HEK293T (cell line): Measurements from ENCODE around the gene NEUROD4.

Experiments
- CTBP1 ChIP-seq: fragments of 450-650 bp; IDR thresholded peaks from 2 replicates; pipeline ENCODE4 v1.6.1; 2016; ENCODE audit warnings: borderline replicate concordance
- HDGF ChIP-seq: fragments of 450-650 bp; IDR thresholded peaks from 2 replicates; pipeline ENCODE4 v1.6.1; 2017; ENCODE audit warnings: antibody characterized with exemption, borderline replicate concordance
- NFRKB ChIP-seq: fragments of 450-650 bp; IDR thresholded peaks from 2 replicates; pipeline ENCODE4 v1.6.1; 2016; ENCODE audit warnings: mild to moderate bottlenecking, moderate library complexity
- PKNOX1 ChIP-seq: fragments of 450-650 bp; IDR thresholded peaks from 2 replicates; pipeline ENCODE4 v1.6.1; 2016

GRCh38 chr12:55043542-55043941, 23.8 kb downstream of the NEUROD4 start:
- TF ChIP-seq PKNOX1 (no peak), HDGF (no peak), NFRKB (no peak), CTBP1 (no peak)
